Activated naive CD8-positive, alpha-beta T cell (primary cell): Measurements from ENCODE around the gene SERINC3.
A peak's percentile ranks its signal among the peaks of the same experiment; 100 is the strongest.

ENCODE experiments used
- H3K27ac Mint-ChIP-seq: one replicate; pipeline ENCODE4 v1.8.0; 2021; ENCODE audit warnings: mixed read lengths
- H3K27me3 Mint-ChIP-seq: one replicate; pipeline ENCODE4 v1.8.0; 2021; ENCODE audit warnings: mixed read lengths
- H3K36me3 Mint-ChIP-seq: one replicate; pipeline ENCODE4 v1.8.0; 2021; ENCODE audit warnings: mixed read lengths
- H3K4me1 Mint-ChIP-seq: one replicate; pipeline ENCODE4 v1.8.0; 2021; ENCODE audit warnings: low read depth, mixed read lengths
- H3K4me3 Mint-ChIP-seq: one replicate; pipeline ENCODE4 v1.8.0; 2021; ENCODE audit warnings: mild to moderate bottlenecking, mixed read lengths
- H3K9me3 Mint-ChIP-seq: one replicate; pipeline ENCODE4 v1.8.0; 2021; ENCODE audit warnings: low read depth, mixed read lengths

The SERINC3 gene

DNA sequence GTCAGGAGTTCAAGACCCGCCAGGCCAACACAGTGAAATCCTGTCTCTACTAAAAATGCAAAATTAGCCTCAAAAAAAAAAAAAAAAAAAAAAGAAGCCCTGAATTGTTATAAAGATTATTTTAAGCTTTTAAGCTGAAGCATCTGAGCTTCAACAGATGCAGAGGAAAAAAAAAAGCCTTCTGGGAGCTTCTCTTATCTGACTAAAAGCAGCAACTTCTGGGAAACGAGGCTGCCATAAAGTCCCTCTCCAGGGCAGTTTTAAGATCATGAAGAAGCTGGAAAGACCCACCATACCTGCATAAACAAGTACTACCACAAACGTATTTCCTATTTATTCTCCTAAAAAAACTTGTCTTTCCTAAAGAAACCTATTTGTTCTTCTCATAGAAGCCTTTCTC is 3.6 kb downstream of the SERINC3 start:
- Mint-ChIP-seq H3K27ac (peak overlapping the region; percentile 28), H3K4me3 (peak overlapping the region; percentile 24)

GRCh38 chr20:44517454-44517853 is 4.4 kb downstream of the SERINC3 start:
- Mint-ChIP-seq H3K36me3 (no peaks in the 10 kb centered on the region), H3K27me3 (no peaks in the 10 kb centered on the region), H3K4me1 (peaks cover 75% of the 10 kb centered on the region), H3K9me3 (no peaks in the 10 kb centered on the region), H3K4me3 (peak overlapping the region; percentile 17), H3K27ac (peak overlapping the region; percentile 74)

More for the DNA sequence above, 3.6 kb downstream of the SERINC3 start:
- no peaks in the 10 kb centered on the region for H3K36me3 Mint-ChIP-seq
- peaks cover 78% of the 10 kb centered on the region for H3K4me1 Mint-ChIP-seq
- H3K27me3 Mint-ChIP-seq = no peaks in the 10 kb centered on the region
- H3K9me3 Mint-ChIP-seq = no peaks in the 10 kb centered on the region

DNA sequence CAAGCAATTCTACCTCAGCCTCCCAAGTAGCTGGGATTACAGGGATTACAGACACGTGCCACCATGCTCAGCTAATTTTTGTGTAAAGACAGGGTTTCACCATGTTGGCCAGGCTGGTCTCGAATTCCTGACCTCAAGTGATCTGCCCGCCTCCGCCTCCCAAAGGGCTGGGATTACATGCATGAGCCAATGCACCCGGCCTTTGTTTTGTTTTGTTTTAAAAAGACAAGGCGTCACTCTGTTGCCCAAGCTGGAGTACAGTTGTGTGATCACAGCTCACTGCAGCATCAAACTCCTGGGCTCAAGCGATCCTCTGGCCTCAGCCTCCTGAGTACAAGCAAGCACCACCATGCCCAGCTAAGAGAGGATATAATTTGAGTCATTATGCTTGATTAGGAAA is 5.4 kb downstream of the SERINC3 start:
- H3K4me1 Mint-ChIP-seq = peaks cover 71% of the 10 kb centered on the region
- no peaks in the 10 kb centered on the region for H3K27me3 Mint-ChIP-seq
- no peaks in the 10 kb centered on the region for H3K9me3 Mint-ChIP-seq
- peak overlapping the region; percentile 74 for H3K27ac Mint-ChIP-seq
- H3K4me3 Mint-ChIP-seq = no peak overlapping the region
- no peaks in the 10 kb centered on the region for H3K36me3 Mint-ChIP-seq

- Mint-ChIP-seq H3K4me3 (no peak overlapping the region), H3K4me1 (peaks cover 49% of the 10 kb centered on the region), H3K27me3 (no peaks in the 10 kb centered on the region), H3K36me3 (no peaks in the 10 kb centered on the region), H3K9me3 (no peaks in the 10 kb centered on the region), H3K27ac (peak overlapping the region; percentile 71)
Observed at GRCh38 chr20:44513871-44514270, 8.0 kb downstream of the SERINC3 start.

GRCh38 chr20:44509762-44510161 is 12.1 kb downstream of the SERINC3 start:
- Mint-ChIP-seq H3K27me3 (no peaks in the 10 kb centered on the region), H3K27ac (peak overlapping the region; percentile 77), H3K4me3 (no peak overlapping the region), H3K4me1 (peaks cover 18% of the 10 kb centered on the region), H3K36me3 (no peaks in the 10 kb centered on the region), H3K9me3 (no peaks in the 10 kb centered on the region)

GRCh38 chr20:44504402-44505307 is 17.2 kb downstream of the SERINC3 start:
- Mint-ChIP-seq H3K27ac (peak overlapping the region; percentile 64), H3K9me3 (no peaks in the 10 kb centered on the region), H3K4me1 (no peaks in the 10 kb centered on the region), H3K36me3 (peaks cover 5% of the 10 kb centered on the region), H3K4me3 (no peak overlapping the region), H3K27me3 (no peaks in the 10 kb centered on the region)

DNA sequence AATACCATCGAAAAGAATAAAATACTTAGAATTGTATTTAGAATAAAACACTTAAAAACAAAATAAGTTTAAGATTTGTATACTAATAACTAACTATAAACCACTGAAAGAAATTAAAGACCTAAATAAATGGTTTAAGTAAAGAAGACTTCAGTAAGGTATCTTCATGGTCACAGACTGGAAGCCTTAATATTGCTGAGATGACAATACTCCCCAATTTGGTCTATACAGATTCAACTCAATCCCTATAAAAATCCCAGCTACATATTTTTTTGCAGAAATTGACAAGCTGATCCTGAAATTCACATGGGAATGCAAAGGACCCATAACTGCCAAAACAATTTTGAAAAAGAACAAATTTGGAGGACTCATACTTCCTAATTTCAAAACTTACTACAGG is 18.9 kb downstream of the SERINC3 start:
- Mint-ChIP-seq H3K9me3 (no peaks in the 10 kb centered on the region), H3K27ac (no peak overlapping the region), H3K27me3 (no peaks in the 10 kb centered on the region), H3K4me3 (no peak overlapping the region), H3K4me1 (peaks cover 2% of the 10 kb centered on the region), H3K36me3 (peaks cover 13% of the 10 kb centered on the region)

GRCh38 chr20:44501448-44501847 is 20.4 kb downstream of the SERINC3 start:
- H3K4me1 Mint-ChIP-seq = peaks cover 14% of the 10 kb centered on the region
- no peak overlapping the region for H3K4me3 Mint-ChIP-seq
- peaks cover 13% of the 10 kb centered on the region for H3K36me3 Mint-ChIP-seq
- no peaks in the 10 kb centered on the region for H3K27me3 Mint-ChIP-seq
- H3K9me3 Mint-ChIP-seq = no peaks in the 10 kb centered on the region
- H3K27ac Mint-ChIP-seq = peak overlapping the region; percentile 13

DNA sequence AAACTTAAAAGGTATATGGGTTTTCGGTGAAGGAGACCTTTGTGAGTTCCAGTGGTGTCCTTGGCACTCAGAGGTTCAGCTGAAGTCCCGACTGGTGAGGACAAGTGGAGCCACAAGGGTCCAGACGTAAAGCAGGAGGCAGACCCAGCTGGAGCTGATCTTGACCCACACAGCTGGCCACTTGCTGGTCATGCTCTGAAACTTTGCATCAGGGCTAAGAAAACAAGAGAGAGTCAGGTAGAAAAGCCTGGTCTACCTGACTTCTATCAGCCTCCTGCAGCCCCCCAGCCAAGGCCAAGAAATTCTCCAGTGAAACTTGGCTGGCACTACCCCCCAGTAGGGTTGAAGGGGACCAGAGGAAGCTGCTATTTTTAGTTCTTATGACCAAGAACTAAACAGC is 21.6 kb downstream of the SERINC3 start:
- Mint-ChIP-seq H3K4me1 (peaks cover 26% of the 10 kb centered on the region), H3K4me3 (no peak overlapping the region), H3K9me3 (no peaks in the 10 kb centered on the region), H3K36me3 (peaks cover 15% of the 10 kb centered on the region), H3K27me3 (no peaks in the 10 kb centered on the region), H3K27ac (peak overlapping the region; percentile 62)

GRCh38 chr20:44497761-44498160 is 24.1 kb downstream of the SERINC3 start:
- peak overlapping the region; percentile 30 for H3K27ac Mint-ChIP-seq
- H3K4me3 Mint-ChIP-seq = no peak overlapping the region
- no peaks in the 10 kb centered on the region for H3K9me3 Mint-ChIP-seq
- peaks cover 13% of the 10 kb centered on the region for H3K36me3 Mint-ChIP-seq
- H3K4me1 Mint-ChIP-seq = peaks cover 36% of the 10 kb centered on the region
- no peaks in the 10 kb centered on the region for H3K27me3 Mint-ChIP-seq

DNA sequence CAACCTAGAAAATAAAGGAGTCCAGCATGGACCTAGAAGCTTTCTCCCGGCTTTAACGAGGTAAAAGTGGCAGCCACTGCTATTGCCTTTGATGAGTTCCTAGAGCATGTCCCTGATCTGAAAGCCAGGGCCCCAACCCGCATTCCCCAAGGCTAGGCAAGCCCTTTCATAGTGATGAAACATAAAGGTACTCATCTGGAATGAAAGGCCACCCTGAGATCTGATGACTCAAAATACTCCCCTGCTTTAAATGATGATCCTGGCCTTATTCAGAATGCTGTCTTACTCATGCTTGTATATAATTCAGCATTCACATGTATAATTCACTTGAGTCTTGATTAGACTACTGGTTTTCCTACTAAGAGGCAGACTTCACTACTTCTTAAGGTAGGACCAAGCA is 24.9 kb downstream of the SERINC3 start:
- H3K27me3 Mint-ChIP-seq = no peaks in the 10 kb centered on the region
- peaks cover 36% of the 10 kb centered on the region for H3K4me1 Mint-ChIP-seq
- no peaks in the 10 kb centered on the region for H3K9me3 Mint-ChIP-seq
- H3K36me3 Mint-ChIP-seq = peaks cover 13% of the 10 kb centered on the region
- H3K27ac Mint-ChIP-seq = peak overlapping the region; percentile 83
- peak overlapping the region; percentile 19 for H3K4me3 Mint-ChIP-seq

GRCh38 chr20:44495802-44496481 is 25.9 kb downstream of the SERINC3 start:
- peak overlapping the region; percentile 8 for H3K4me3 Mint-ChIP-seq
- no peaks in the 10 kb centered on the region for H3K9me3 Mint-ChIP-seq
- no peaks in the 10 kb centered on the region for H3K27me3 Mint-ChIP-seq
- H3K36me3 Mint-ChIP-seq = peaks cover 12% of the 10 kb centered on the region
- H3K27ac Mint-ChIP-seq = peak overlapping the region; percentile 81
- H3K4me1 Mint-ChIP-seq = peaks cover 40% of the 10 kb centered on the region

DNA sequence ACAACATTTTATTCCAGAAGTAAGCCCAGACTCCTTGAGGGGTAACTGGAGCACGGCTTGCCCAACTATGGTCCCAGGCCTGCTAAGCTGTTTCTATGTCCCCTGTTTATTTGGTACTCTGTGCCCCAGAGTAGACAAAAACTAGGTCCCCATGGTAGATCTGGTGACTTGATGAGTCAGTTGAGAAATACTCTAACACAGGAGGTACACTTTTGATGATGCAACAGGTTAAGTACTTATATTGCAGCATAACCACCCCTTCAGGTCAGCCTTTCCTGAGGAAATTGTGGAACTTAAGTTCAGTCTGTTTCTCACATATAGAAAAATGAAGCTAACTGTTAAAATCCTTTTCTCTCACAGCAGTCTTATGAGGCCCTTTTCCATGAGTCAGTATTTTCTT is 26.6 kb downstream of the SERINC3 start:
- no peak overlapping the region for H3K4me3 Mint-ChIP-seq
- H3K4me1 Mint-ChIP-seq = peaks cover 42% of the 10 kb centered on the region
- peaks cover 14% of the 10 kb centered on the region for H3K36me3 Mint-ChIP-seq
- no peaks in the 10 kb centered on the region for H3K27me3 Mint-ChIP-seq
- H3K27ac Mint-ChIP-seq = peak overlapping the region; percentile 81
- H3K9me3 Mint-ChIP-seq = no peaks in the 10 kb centered on the region

DNA sequence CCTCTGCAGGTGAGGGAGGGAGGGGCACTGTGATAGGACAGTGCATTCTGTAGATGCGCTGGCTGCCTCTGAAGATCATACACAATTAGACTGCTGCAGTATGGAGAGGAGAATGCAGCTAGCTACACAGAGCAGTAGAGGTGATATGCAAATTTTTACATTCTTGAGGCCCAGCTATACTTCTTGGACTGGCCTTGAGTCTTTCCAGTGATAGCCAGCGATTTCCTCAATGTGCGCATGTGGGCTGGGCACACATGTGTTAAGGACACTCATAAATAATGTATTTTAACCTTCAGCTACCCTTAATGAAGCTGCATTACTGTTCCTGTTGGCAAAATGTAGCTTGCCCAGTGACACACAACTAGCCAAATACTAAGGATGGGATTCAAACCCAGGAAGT is 27.2 kb downstream of the SERINC3 start:
- Mint-ChIP-seq H3K27ac (peak overlapping the region; percentile 81), H3K36me3 (peaks cover 15% of the 10 kb centered on the region), H3K4me1 (peaks cover 46% of the 10 kb centered on the region), H3K27me3 (no peaks in the 10 kb centered on the region), H3K4me3 (no peak overlapping the region), H3K9me3 (no peaks in the 10 kb centered on the region)

- H3K4me3 Mint-ChIP-seq = no peak overlapping the region
- H3K9me3 Mint-ChIP-seq = no peaks in the 10 kb centered on the region
- H3K27me3 Mint-ChIP-seq = no peaks in the 10 kb centered on the region
- H3K27ac Mint-ChIP-seq = peak overlapping the region; percentile 81
- H3K4me1 Mint-ChIP-seq = peaks cover 46% of the 10 kb centered on the region
- peaks cover 15% of the 10 kb centered on the region for H3K36me3 Mint-ChIP-seq
Observed at GRCh38 chr20:44494266-44494665, 27.6 kb downstream of the SERINC3 start.
